ENCODE measurements around the gene CORIN.

The CORIN gene

DNA sequence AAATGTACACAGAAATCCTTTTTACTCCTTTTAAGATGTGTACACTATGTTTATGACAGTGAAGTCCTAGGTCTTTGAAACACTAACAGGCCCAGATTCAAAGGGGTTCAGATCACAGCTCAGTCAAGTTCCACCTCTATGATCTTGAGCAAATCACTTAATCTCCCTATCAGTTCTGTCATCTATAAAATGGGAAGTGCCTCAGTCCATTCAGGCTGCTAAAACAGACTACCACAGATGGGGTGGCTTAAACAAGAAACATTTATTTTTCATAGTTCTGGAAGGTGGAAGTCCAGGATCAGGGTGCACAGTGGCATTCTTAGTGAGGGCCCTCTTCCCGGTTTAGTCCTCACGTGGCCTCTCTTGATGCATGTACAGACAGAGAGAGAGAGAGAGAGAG is 117.1 kb downstream of the CORIN start:
- ATAC-seq: no peak
- TF ChIP-seq, protein P1, sequence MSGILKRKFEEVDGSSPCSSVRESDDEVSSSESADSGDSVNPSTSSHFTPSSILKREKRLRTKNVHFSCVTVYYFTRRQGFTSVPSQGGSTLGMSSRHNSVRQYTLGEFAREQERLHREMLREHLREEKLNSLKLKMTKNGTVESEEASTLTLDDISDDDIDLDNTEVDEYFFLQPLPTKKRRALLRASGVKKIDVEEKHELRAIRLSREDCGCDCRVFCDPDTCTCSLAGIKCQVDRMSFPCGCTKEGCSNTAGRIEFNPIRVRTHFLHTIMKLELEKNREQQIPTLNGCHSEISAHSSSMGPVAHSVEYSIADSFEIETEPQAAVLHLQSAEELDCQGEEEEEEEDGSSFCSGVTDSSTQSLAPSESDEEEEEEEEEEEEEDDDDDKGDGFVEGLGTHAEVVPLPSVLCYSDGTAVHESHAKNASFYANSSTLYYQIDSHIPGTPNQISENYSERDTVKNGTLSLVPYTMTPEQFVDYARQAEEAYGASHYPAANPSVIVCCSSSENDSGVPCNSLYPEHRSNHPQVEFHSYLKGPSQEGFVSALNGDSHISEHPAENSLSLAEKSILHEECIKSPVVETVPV (CRISPR knock-in tag; IDR thresholded peaks at IDR 0.05): no peak
- TF ChIP-seq SNAI2 (CRISPR knock-in tag; IDR thresholded peaks at IDR 0.05) (no peak), ESRRG (CRISPR knock-in tag; IDR thresholded peaks at IDR 0.05) (no peak), PPARA (CRISPR knock-in tag; IDR thresholded peaks at IDR 0.05; ENCODE audit: borderline replicate concordance) (no peak), ZFP30 (CRISPR knock-in tag; IDR thresholded peaks at IDR 0.05) (no peak), ZNF70 (CRISPR knock-in tag; IDR thresholded peaks at IDR 0.05) (no peak), ZC3H10 (CRISPR knock-in tag; IDR thresholded peaks at IDR 0.05) (no peak), ZNF8 (CRISPR knock-in tag; IDR thresholded peaks at IDR 0.05) (no peak), GLIS3 (CRISPR knock-in tag; IDR thresholded peaks at IDR 0.05) (no peak), PATZ1 (CRISPR knock-in tag; IDR thresholded peaks at IDR 0.05; ENCODE audit: borderline replicate concordance) (no peak), ZNF565 (CRISPR knock-in tag; conservative IDR thresholded peaks at IDR 0.05; ENCODE audit: low read depth) (no peak), OSR1 (CRISPR knock-in tag; IDR thresholded peaks at IDR 0.05) (no peak), CSDC2 (CRISPR knock-in tag; IDR thresholded peaks at IDR 0.05) (no peak)
- TF ChIP-seq, protein P2, sequence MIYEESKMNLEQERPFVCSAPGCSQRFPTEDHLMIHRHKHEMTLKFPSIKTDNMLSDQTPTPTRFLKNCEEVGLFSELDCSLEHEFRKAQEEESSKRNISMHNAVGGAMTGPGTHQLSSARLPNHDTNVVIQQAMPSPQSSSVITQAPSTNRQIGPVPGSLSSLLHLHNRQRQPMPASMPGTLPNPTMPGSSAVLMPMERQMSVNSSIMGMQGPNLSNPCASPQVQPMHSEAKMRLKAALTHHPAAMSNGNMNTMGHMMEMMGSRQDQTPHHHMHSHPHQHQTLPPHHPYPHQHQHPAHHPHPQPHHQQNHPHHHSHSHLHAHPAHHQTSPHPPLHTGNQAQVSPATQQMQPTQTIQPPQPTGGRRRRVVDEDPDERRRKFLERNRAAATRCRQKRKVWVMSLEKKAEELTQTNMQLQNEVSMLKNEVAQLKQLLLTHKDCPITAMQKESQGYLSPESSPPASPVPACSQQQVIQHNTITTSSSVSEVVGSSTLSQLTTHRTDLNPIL (CRISPR knock-in tag; IDR thresholded peaks at IDR 0.05; ENCODE audit: low read depth): no peak

DNA sequence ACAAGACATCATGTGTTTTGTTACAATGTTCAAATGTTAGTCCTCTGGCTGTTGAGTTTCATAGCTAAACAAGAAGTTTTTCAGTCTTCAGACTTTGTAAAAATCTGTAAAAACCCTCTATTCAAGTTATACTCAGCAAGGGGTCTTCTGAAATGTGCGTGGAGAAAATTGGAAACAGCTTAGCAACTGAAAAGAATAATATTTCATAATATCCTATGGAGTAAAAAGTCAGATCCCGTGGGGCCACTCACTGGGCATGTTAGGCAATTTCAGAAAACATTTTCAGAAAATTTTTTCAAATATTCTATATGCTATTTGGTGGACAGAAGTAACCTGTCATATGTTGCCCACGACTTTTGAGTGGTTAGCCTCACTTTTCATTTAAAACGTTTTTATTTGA is 118.3 kb downstream of the CORIN start:
- ATAC-seq: no peak
- no peak for TF ChIP-seq ZFP30 (CRISPR knock-in tag; IDR thresholded peaks at IDR 0.05)
- no peak for TF ChIP-seq ISL1 (CRISPR knock-in tag; IDR thresholded peaks at IDR 0.05)
- no peak for TF ChIP-seq ZFP3 (CRISPR knock-in tag; IDR thresholded peaks at IDR 0.05)

DNA sequence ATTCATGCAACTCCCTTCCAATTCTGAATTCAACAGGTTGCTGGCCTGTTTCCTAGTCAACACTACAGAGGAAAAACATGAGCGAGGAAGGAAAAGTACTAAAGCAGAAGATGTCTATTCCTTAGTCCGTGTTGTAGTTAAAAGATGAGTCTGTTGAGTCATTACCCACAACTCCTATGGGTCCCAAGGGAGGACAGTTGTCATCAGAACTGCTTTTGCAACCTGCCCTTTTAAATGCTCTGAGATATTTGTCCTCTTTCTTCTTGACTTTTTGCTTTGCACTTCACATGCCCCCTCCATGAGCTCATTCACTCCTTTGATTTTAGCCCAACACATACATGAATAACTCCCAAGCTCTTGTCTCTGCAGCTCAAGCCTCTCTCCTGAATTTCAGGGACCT is 119.2 kb downstream of the CORIN start:
- ATAC-seq: no peak
- TF ChIP-seq ZNF565 (CRISPR knock-in tag; conservative IDR thresholded peaks at IDR 0.05; ENCODE audit: low read depth) (no peak), RARB (CRISPR knock-in tag; IDR thresholded peaks at IDR 0.05) (no peak), SNAI2 (CRISPR knock-in tag; IDR thresholded peaks at IDR 0.05) (no peak), ZFP3 (CRISPR knock-in tag; IDR thresholded peaks at IDR 0.05) (no peak), PPARA (CRISPR knock-in tag; IDR thresholded peaks at IDR 0.05; ENCODE audit: borderline replicate concordance) (no peak), ARNTL (CRISPR knock-in tag; IDR thresholded peaks at IDR 0.05; ENCODE audit: borderline replicate concordance, low read depth) (no peak), ZNF8 (CRISPR knock-in tag; IDR thresholded peaks at IDR 0.05) (no peak), CSDC2 (CRISPR knock-in tag; IDR thresholded peaks at IDR 0.05) (no peak), BACH2 (CRISPR knock-in tag; IDR thresholded peaks at IDR 0.05; ENCODE audit: borderline replicate concordance) (no peak), GLIS3 (CRISPR knock-in tag; IDR thresholded peaks at IDR 0.05) (no peak), ISL1 (CRISPR knock-in tag; IDR thresholded peaks at IDR 0.05) (no peak), TOX (CRISPR knock-in tag; IDR thresholded peaks at IDR 0.05; ENCODE audit: borderline replicate concordance) (no peak)
- TF ChIP-seq, protein P3, sequence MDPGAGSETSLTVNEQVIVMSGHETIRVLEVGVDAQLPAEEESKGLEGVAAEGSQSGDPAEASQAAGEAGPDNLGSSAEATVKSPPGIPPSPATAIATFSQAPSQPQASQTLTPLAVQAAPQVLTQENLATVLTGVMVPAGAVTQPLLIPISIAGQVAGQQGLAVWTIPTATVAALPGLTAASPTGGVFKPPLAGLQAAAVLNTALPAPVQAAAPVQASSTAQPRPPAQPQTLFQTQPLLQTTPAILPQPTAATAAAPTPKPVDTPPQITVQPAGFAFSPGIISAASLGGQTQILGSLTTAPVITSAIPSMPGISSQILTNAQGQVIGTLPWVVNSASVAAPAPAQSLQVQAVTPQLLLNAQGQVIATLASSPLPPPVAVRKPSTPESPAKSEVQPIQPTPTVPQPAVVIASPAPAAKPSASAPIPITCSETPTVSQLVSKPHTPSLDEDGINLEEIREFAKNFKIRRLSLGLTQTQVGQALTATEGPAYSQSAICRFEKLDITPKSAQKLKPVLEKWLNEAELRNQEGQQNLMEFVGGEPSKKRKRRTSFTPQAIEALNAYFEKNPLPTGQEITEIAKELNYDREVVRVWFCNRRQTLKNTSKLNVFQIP (CRISPR knock-in tag; IDR thresholded peaks at IDR 0.05; ENCODE audit: borderline replicate concordance, low read depth): no peak
- TF ChIP-seq, protein P1 (CRISPR knock-in tag; IDR thresholded peaks at IDR 0.05): no peak
- TF ChIP-seq, protein P4, sequence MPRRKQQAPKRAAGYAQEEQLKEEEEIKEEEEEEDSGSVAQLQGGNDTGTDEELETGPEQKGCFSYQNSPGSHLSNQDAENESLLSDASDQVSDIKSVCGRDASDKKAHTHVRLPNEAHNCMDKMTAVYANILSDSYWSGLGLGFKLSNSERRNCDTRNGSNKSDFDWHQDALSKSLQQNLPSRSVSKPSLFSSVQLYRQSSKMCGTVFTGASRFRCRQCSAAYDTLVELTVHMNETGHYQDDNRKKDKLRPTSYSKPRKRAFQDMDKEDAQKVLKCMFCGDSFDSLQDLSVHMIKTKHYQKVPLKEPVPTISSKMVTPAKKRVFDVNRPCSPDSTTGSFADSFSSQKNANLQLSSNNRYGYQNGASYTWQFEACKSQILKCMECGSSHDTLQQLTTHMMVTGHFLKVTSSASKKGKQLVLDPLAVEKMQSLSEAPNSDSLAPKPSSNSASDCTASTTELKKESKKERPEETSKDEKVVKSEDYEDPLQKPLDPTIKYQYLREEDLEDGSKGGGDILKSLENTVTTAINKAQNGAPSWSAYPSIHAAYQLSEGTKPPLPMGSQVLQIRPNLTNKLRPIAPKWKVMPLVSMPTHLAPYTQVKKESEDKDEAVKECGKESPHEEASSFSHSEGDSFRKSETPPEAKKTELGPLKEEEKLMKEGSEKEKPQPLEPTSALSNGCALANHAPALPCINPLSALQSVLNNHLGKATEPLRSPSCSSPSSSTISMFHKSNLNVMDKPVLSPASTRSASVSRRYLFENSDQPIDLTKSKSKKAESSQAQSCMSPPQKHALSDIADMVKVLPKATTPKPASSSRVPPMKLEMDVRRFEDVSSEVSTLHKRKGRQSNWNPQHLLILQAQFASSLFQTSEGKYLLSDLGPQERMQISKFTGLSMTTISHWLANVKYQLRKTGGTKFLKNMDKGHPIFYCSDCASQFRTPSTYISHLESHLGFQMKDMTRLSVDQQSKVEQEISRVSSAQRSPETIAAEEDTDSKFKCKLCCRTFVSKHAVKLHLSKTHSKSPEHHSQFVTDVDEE (CRISPR knock-in tag; IDR thresholded peaks at IDR 0.05): no peak

All from SK-N-SH treated with all-trans-retinoic acid at 6 μM for 48 hours (cell line).